Stimulated activated CD8-positive, alpha-beta memory T cell treated with anti-CD3 and anti-CD28 coated beads, Interleukin-7, amount 100 ng/mL, for 4 hours (primary cell): Measurements from ENCODE around the gene NOS1.

ENCODE experiments used
- DNase-seq, 2 donors: peaks; one replicate each; pipeline ENCODE4 v3.0.0-alpha.2; 2020; ENCODE audit warnings: low read depth in 2 of 2

NOS1 gene

GRCh38 chr12:117363953-117364486, 2.6 kb upstream of the NOS1 start:
- no peak for DNase-seq

GRCh38 chr12:117363056-117363662, 1.7 kb upstream of the NOS1 start:
- no peak for DNase-seq

DNA sequence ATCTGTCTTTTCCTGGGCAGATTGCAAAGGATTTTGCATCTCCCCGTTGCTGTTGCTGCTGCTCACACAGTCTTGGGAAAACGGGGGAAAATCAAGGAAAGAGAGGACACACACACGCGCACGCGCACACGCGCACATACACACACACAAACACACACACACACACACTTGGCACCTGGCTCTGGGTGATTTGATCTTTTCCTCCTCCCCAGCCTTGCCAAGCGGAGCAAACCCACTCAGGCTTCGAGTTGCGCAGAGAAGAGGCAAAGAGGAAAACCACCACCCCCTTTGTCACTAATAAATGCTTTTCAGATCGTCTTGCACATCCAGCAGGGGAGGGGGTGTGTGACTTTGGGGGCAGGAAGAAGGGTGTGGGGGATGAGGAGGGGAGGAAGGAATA, 965 bp upstream of the NOS1 start:
- no peak for DNase-seq

DNA sequence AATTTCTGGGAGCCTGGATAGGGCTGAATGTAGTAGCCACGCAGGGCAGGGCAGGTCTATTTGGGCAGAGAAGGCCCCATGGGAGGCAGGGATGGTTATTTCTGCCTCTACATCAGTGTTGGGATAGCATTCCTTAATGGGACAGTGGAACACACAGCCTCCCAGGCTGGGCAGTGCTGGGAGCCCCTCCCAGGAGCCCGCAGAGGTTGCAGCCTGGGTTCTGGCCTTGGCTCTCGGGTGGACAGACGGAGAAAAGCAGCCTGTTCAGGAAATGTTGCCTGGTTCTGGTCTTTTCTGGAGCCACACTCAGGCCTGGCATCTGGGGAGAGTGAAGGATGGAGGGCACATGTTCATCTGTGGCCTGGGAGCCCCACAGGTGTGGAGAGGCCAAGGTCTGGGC, 479 bp upstream of the NOS1 start:
- DNase-seq, result no peak

DNA sequence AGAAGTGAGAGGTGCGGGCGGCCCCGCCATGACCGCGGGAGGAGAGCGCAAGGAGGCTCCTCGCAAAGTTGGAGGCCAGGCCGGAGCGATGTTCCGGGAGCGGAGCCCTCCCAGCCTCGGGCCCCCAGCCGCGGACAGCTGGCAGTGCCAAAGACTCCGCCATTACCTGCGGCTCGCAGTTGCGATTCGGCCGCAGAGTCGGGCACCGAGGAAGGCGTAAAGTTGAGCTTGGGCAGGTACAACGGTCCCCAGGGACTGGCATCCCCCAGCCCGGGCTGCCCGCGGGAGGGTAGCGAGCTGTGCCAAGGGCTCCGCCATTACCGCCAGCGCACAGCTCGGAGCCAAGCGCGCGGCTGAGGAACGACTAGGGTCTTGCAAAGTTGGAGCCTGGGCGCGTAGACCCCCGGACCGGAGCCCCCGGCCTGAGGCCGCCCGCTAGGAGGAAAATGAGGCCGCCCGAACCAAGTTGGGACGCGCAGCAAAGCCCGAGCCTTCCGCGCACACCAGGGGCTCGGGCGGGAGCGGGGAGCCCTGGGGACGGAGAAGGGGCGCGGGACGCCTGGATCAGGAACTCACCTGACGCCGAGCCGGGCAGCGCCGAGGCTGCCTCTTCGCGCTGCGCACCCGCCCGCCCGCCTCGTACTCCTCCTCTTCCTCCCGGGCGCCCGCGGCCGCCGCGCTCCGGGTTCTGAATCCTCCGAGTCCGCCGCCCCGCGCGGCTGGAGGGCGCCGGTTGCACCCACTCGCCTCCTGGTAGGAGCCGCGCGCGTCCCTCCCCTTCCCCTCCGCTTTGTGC, 677 bp downstream of the NOS1 start:
- DNase-seq, result no peak

- no peak for DNase-seq
These were observed 1.2 kb downstream of the NOS1 start for GRCh38 chr12:117360222-117360550.

DNA sequence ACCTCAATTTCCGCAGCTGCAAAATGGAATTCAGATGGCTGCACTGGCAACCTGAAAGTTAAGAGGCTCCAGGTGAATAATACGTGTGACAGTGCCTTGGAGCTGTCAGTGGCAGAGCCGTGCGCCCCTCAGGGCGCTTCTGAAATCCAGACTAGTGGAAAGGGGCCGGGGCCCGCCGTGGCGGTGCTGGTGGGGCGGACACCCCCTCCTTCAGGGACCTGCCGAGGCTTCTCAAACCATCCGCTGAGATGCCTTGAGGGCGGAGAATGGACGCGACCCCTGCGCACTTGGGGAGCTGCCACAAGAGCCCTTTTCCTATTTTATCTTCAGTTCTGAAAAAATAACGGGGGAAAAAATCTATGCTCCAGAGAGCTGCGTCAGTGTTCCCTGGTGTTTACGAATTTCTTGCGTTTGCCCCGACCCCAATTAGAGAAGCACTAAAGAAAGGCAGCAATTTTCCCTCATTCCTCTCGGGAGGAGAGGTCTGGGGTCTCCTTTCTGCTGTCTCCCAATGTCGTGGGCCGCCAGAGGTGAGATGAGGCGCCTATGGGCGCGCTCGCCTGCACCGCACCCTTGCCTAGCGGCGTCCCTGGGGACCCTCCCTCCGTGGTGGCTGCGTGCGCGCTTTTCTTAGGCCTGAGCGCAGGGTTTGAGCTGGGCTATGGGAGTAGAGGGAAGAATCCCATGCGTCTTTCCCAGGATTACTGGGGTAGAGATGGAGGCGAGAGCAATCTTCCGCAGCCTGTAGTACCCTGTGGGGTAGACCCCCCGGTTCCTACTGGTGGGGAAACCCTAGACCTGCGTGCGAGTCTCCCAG, 2.2 kb downstream of the NOS1 start:
- DNase-seq, result no peak

DNA sequence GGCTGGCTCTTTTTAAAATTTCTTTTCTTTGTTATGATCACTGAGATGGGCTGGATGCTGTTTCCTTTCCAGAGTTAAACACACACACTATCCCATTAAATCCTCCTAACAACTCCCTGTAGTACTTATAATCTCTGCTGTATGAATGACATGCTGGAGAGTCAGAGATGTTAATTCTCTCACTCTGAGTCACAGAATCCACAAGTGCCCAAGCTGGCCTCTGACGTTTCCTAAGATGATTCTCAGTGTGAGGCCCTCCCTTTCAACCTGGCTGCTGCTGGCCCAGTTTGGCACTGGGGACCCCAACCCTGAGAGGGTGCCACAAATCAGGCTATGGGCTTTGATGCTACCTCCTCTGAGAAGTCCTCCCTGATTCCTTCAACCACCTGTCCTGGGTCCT, 5.4 kb downstream of the NOS1 start:
- DNase-seq, result no peak

- DNase-seq, result no peak
These were observed 8.5 kb downstream of the NOS1 start for GRCh38 chr12:117352883-117353282.

DNA sequence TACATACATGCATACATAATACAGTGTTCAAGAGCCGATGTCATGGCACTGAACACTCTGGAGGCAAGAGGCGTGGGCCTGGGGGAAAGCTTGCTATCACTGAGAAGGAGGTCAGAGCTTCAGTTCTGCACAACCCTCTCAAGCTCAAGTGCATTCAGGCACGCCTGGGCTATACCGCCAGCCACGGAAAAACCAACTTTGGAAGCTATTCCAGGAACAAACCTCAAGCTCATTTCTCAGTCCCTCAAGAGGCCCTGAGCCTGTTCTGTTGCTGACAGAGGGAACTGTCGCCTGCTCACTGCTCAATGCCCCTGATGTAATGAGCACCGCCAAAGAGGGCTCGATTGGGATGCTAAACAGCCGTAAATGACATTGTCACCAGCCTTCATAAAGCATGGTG, 9.2 kb downstream of the NOS1 start:
- DNase-seq, result no peak

DNA sequence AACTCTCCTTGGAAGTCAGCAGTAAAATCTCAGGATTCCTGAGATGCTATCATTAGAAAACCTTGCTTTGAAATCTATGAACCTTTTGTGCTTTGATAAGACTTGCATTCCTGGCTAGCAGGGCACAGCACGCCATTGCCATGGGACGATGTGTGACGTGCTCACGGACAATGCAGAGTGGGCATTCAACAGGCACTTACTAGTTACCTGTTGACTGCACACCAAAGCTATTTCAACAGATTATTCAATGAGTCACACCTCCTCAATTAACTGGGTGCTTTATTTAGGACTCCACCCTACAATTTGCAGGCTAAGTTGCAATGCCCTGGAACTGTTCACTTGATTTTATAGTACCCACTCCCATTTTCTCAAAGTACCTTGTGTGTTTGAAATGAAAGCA, 11.3 kb downstream of the NOS1 start:
- no peak for DNase-seq

- no peak for DNase-seq
These were observed 13.8 kb downstream of the NOS1 start for GRCh38 chr12:117347588-117347987.

DNA sequence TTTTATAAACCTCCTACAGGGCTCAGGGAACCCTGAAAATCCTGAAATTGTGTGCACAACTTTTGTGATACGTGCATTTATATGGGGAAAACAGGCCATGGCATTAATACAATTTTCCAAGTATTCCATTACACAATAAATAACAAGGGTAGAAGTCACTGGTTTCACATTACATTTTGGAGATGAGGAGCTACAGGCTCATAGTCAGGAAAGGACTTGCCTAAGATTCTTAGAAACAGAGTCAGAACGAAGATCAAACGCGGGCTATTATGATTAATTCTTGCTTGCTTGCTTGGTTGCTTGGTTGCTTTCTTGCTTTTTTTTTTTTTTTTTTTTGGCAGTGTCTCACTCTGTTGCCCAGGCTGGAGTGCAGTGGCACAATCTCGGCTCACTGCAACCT, 16.7 kb downstream of the NOS1 start:
- no peak for DNase-seq

DNA sequence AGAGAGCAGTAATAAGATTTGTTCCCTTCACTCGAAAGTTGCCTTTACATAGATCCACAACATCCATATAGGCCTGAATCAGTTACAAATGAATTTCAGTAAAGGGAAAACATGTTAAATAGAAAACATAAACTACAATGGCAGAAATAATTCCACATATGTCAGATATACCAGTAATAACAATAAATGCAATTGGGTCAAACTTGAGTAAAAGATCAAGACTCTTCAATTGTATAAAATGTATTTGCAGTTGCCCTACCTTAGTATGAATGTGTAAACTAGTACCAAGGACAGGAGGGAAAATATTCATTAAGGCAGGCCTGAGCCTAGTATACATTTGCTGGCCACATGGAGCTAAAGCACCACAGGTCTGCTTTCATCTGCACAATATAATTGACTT, 17.6 kb downstream of the NOS1 start:
- no peak for DNase-seq

- DNase-seq, result no peak
These were observed 18.1 kb downstream of the NOS1 start for GRCh38 chr12:117343296-117343695.

- DNase-seq, result no peak
These were observed 18.7 kb downstream of the NOS1 start for GRCh38 chr12:117342682-117343081.

DNA sequence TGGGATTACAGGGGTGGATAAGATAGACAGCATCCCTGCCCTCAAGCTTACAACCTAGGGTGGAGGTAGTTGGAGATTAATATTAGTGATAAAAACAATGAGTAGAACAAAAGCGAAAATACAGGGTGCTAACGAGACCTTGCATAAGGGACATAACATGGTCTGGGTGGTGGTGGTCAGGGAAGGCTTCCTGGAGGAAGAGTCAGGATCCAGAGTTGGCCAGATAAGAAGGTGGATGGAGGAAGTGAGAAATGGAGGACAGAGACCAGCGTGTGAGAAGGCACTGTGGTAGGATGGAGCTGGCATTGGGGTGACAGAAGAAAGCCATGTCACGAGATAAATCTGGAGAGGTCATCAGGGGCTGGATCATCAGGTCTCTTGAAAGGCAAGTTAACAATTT, 19.2 kb downstream of the NOS1 start:
- no peak for DNase-seq

GRCh38 chr12:117339104-117339503, 22.3 kb downstream of the NOS1 start:
- DNase-seq, result no peak

DNA sequence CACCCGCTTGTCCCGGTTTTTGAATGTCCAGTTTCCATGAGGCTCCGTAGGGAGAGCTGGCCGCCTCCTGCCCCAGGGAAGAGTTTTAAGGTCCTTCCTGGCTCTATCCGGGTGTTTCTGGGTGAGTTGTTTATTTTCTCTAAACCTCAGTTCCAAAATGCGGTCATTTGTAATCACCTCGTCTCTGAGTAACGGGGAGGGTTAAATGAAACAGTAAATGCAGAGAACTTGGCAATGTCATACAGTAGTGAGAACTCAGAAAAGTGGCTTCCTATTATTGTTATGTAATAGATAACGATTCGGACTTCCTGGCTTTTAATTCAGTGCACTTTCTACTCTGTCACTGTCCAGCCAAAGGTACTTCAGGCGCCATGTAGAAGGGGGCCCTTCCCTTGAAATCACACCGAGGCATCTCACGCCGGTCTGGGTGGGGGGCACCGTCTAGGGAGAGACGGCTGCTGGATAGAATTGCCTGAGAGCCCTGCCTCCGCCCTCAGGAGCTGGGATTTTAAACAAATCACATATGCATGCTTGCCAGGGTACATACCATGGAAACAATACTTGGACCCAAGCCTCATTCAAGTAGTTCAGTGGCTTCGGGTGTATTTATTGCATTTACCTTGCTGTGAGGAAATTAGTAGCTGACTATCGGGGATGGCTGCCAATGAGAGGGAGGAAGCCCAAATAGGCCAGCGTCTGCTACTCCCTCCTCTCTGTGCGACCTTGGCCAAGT, 26.4 kb downstream of the NOS1 start:
- no peak for DNase-seq

GRCh38 chr12:117334051-117334450, 27.4 kb downstream of the NOS1 start:
- DNase-seq, result no peak

DNA sequence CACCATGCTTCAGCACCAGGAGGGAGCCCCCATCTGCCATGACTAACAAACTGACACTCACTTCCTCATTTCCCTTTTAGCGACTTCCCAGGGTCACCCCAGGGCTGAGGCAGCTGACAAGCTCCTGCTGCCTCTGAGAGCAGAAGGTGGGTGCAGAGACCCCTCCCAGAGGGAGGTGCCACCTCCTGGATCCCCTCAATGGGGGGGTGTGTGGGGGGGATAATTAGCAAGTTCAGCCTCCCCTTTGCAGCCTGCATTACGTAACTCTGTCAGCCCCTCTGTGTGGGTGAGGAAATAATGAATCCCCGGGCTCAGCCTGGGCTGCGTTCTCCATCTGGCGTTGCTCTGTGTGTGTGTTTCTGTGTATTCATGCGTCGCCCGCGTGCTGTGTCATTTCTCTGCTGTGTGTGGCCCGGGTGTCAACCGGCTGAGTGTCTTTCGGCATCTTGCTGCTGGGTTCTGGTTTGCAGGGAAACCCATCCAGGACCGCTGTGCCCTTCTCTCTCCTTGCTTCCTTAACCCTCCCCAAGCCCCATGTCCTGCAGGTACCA, 28.0 kb downstream of the NOS1 start:
- no peak for DNase-seq

GRCh38 chr12:117331691-117332090, 29.7 kb downstream of the NOS1 start:
- DNase-seq, result no peak
